ENCODE results near the gene ADAMTS12.

ADAMTS12 gene

GRCh38 chr5:33800241-33800950 is 91.4 kb downstream of the ADAMTS12 start:
- DNase-seq: no peak

DNA sequence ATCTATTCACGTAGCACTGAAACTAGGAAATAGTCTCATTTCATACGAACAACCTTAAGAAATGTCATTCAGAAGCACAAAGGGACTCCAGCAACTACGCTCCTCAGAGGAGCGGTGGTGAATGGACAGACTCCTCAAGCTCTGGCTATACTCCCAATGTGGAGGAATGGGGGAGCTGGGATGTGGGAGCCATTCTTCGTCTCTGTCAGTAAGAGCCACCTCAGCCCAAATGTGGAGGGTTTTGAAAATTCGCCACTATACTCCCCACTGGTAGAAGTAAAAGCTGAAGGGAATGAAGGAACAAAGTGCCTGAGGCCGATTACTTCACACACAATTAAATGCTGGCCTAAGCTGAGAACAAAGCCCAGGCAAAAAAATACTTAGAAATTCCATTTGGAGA is 96.3 kb downstream of the ADAMTS12 start:
- DNase-seq: no peak

- DNase-seq: no peak
These were observed 97.1 kb downstream of the ADAMTS12 start for GRCh38 chr5:33794550-33795181.

DNA sequence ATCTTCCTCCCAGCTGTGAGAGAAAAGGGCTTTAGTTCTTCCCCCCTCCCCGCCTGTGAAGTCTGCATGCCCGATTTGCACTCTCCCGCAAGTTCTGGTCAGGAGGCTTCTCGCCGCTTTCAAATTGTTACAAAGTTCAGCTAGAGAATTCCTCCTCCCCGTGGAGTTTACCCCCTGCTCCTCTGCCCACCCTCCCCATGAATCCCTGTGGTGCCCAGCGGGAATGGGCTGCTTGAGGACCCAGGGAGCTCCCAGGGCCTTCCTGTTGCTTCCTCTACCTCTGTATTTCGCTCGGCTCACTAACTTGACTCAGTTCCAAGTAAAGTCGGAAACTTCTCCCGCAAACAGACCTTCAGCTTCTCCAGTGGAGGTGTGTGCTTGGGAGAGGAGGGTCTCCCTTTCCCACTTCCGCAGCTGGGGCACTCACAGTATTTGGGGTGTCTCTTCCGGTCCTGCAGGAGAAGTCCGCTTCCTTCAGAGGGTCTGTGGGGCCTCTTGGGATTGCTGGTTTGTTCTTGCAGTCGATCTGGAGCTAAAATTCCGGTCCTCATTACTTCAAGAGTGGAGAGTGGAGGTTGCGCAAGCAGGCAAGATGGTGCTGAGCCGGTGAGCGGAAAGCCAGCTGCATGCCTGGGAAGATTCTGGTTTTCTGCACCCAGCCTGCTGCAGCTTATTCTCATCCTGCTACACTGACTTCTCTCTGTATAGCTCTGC is 97.8 kb downstream of the ADAMTS12 start:
- no peak for DNase-seq

GRCh38 chr5:33793276-33793675 is 98.5 kb downstream of the ADAMTS12 start:
- no peak for DNase-seq

DNA sequence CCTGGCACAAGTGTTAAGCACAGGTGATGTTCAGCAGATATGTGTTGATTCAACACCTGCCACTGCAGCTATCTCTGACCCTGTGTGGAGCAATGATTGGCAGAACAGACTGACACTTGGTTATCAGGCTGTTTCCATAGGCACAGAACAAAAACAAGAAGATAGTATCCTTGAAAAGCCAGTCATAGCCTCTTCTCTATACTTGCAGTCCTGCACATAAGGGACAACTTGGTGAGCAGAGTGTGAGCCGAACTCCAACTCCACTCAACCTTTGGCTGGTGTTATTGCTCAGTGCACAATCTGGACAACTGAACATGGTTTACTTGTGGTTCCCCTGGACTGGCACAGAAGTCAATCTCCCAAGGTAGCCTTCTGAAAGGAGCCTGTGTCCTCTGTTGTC is 99.2 kb downstream of the ADAMTS12 start:
- no peak for DNase-seq

DNA sequence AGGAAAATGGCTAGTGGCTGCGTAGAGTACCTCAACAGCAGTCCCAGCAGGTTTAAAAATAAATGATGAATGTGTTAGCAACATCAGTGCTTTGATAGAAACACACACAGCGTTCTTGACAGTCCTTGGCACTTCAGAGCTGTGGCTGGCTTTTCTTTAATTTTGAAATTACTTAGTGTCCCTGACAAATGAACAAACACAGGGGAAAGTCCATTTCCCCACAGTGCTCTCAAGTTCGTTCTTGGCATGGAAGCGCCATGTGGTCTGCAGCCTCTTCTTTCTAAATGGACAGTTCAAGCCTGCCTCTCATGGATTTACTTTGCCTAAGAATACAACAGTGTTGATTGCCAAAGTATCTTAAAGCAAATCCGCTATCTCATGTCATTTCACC is 102.2 kb downstream of the ADAMTS12 start:
- DNase-seq: no peak

- DNase-seq: no peak
These were observed 102.7 kb downstream of the ADAMTS12 start for GRCh38 chr5:33788922-33789566.

- no peak for DNase-seq
These were observed 106.2 kb downstream of the ADAMTS12 start for GRCh38 chr5:33785571-33785970.

- DNase-seq: no peak
These were observed 110.5 kb downstream of the ADAMTS12 start for GRCh38 chr5:33781286-33781685.

DNA sequence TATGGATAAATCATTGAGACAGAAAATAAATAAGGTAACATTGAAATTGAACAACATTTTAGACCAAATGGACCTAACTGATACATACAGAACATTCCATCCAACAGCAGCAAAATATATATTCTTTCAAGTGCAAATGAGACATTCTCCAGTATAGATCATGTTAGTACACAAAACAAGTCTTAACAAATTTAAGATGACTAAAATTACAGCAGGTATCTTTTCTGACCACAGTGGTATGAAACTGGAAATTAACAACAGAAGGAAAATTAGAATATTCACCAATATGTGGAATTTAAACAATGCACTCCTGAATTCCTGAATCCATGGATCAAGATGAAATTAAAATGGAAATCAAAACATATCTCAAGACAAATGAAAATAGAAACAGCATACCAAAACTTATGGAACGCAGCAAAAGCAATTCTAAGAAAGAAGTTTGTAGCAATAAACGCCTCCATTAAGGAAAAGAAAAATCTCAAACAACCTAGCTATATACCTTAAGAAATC is 115.6 kb downstream of the ADAMTS12 start:
- DNase-seq: no peak

DNA sequence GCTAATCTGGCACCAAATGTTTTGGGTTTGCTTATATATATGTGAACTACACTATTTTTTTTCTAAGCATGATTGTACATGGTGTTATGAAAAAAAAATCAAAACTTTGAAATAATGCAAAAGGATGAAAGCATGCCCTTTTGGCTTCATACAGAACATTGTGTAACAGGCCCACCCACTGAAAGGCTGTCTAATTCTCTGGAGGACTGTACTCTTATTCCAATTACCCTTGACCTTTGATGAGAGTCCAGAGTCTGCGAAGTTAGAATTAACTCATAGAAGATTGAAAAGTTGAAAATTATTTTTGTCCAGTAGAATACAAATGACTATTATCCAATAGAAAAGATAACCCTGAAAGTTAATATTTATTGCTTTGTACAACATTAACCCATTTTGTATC is 117.4 kb downstream of the ADAMTS12 start:
- no peak for DNase-seq

- DNase-seq: no peak
These were observed 119.4 kb downstream of the ADAMTS12 start for GRCh38 chr5:33772380-33772897.

- no peak for DNase-seq
These were observed 121.8 kb downstream of the ADAMTS12 start for GRCh38 chr5:33769968-33770367.

GRCh38 chr5:33769196-33769595 is 122.6 kb downstream of the ADAMTS12 start:
- DNase-seq: no peak

DNA sequence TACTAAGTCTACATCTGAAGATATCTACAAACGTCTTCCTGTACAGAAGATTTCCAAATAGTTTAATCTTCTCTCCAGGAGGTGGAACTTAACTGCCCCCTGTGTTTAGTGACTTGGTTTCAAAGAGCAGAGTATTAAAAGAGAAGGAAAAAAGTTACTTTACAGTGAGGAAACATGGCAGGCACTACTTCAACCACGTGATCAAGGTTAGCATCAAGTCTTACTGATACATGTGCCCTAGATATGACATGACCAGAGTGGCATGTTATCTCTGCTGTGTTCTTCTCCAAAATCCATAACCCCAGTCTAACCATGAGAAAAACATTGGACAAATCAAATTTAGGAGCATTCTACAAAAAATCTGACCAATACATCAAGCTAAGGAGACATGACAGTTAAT is 125.8 kb downstream of the ADAMTS12 start:
- DNase-seq: no peak

DNA sequence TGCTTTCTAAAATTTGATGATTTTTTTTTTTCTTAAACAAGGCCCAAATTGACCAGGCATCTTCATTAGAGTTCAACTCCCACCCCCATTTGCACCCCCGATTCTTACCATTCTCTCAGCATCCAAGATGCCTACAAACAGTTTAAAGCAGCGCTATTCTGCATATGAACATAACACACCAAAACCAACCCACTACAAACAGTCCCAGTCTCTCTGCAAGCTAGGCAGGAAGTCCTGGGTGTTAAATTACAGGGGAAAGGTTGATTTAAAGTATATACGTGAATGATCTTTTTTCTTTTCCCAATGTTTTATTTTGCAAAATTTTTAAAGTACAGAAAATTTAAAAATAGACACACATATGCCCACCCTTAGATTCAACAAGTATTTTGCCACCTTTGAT is 127.0 kb downstream of the ADAMTS12 start:
- DNase-seq: no peak

DNA sequence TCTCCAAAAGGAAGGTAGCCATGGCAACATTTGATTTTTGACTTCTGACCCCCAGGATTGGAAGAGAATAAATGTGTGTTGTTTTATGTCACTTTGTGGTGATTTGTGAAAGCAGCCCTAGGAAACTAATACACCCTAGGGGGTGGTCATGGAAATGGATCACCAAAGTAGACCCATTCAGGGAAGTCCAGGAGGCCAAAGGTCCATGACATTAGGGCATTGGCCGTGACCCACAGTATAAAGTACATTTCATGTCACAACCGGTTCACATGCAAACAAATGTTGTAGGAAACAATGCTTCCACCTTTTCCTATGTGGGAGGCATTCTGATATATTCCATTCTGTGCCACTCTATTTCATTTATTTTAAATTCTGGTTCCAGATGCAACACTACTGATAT is 128.4 kb downstream of the ADAMTS12 start:
- no peak for DNase-seq

GRCh38 chr5:33762859-33763258 is 128.9 kb downstream of the ADAMTS12 start:
- no peak for DNase-seq

- DNase-seq: no peak
These were observed 130.7 kb downstream of the ADAMTS12 start for GRCh38 chr5:33761139-33761538.

DNA sequence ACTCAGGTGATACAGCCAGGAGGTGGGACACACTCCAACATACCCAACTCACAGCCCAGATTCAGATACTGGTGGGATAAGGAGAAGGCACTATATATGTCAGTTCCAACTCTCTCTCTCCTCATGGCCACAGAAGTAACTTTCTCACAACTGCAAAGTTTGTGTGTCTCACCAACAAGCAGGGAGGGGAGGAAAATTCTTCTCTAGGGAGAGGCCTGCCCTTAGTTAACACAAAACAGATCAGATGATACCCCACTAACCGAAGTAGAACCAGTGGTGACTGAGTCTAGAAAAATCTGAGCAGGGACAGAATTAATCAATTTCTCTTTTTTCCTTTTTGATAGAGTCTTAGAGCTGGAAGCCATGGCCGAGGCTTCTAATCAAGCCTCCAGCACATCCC is 133.1 kb downstream of the ADAMTS12 start:
- no peak for DNase-seq

DNA sequence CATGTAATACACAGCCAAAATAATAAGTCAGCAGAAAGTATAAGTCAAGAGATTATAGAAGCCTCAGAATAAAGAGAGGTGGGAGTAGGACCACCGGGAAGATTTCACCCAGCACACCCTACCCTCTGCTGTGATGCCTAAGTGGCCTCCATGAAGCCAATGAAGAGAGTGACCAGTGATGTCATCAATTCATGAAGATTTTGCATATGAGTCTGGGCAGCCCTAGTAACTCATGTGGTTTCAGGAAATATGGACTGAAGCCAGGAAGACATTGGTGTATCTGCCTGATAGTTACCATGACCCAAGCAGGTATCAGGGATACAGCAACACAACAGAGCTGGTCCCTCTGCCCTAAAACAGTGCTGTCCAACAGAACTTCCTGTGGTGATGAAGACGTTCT is 135.3 kb downstream of the ADAMTS12 start:
- no peak for DNase-seq

DNA sequence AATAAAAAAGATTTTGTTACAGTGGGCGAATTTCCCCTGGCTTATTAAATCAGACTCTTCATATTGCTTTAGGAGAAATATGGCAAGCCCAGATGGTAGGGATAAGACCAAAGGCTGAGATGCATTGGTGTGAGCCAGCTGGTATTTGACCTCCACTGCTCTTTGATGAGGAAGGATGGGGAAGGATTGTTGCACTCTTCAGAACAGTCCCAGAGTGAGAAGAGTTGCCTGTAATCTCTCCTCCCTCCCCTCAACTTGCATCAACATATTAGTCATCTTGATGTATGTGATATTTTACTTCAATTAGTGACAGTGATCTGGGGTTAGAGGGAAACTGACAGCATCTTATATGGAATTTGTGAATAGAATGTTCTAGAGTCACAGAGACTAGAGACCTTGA is 136.6 kb downstream of the ADAMTS12 start:
- no peak for DNase-seq

Measured in activated gamma-delta T cell treated with Interleukin-2 at 50 U/mL for 16 hours (primary cell).